Aorta (tissue), 5 donors: ENCODE data around the gene DARS1. TPM values are rescaled to one million over a fixed set of nuclear protein-coding genes. Genes with fewer than 3 reads are reported as not detected.
"Not testable (repeated sequence)": the region's sequence is repeated elsewhere in the genome, so short reads cannot be mapped to it uniquely, and the experiment has no call there.

Source experiments
- ATAC-seq: fragments of 200-7000 bp; cut with Tn5 transposase; one replicate; pipeline ENCODE4 v1.9.1; 2022; ENCODE audit warnings: moderate library complexity; ENCODE audit not compliant: low FRiP score
- DNase-seq, 2 donors: peaks; one replicate each; pipeline ENCODE4 v3.0.0-alpha.2; 2020
- H3K27ac ChIP-seq, 2 donors: one replicate each; pipeline ENCODE4 v1.5.1; 2013; ENCODE audit warnings: low read length in 2 of 2, mild to moderate bottlenecking in 2 of 2, moderate library complexity in 2 of 2, control low read depth in 1 of 2, inconsistent platforms in 1 of 2, low read depth in 1 of 2
- H3K27me3 ChIP-seq, 2 donors: one replicate each; pipeline ENCODE4 v1.6.1; 2013; ENCODE audit warnings: control low read depth in 1 of 2, low read length in 1 of 2, mild to moderate bottlenecking in 1 of 2, moderate library complexity in 1 of 2; ENCODE audit not compliant: insufficient read depth in 2 of 2, control insufficient read depth in 1 of 2
- H3K36me3 ChIP-seq, 2 donors: one replicate each; pipeline ENCODE4 v1.6.1; 2013; ENCODE audit warnings: control low read depth in 1 of 2, low read length in 1 of 2, mild to moderate bottlenecking in 1 of 2; ENCODE audit not compliant: insufficient read depth in 2 of 2, control insufficient read depth in 1 of 2
- H3K4me1 ChIP-seq, 2 donors: one replicate each; pipeline ENCODE4 v1.6.1; 2013; ENCODE audit warnings: low read length in 2 of 2, control low read depth in 1 of 2, mild to moderate bottlenecking in 1 of 2, moderate library complexity in 1 of 2; ENCODE audit not compliant: insufficient read depth in 2 of 2, control insufficient read depth in 1 of 2
- H3K4me3 ChIP-seq, 2 donors: one replicate each; pipeline ENCODE4 v1.5.1; 2013; ENCODE audit warnings: low read length in 2 of 2, control low read depth in 1 of 2, mild to moderate bottlenecking in 1 of 2
- H3K9me3 ChIP-seq: one replicate; pipeline ENCODE4 v1.6.1; 2013; ENCODE audit warnings: mild to moderate bottlenecking, low read length; ENCODE audit not compliant: control insufficient read depth
- WGBS, 2 donors: extraction: QIAGEN DNeasy Blood & Tissue Kit; methylation state at CpG; one replicate each; pipeline ENCODE4 v1.1.7; 2013; 5-methylcytosine and 5-hydroxymethylcytosine counted together
- intact Hi-C, 2 donors: fragments of 100-400 bp; cut with DNase I; formaldehyde crosslinking; loops; one replicate each; pipeline versions ENCODE4 v1.14.2 to v1.15.0; 2022
- polyA plus RNA-seq, 2 donors: library from polyadenylated mRNA; stranded (reverse); fragments of 200-250 nt; gene quantifications; one replicate each; pipeline ENCODE4 v1.2.3, GENCODE V29; 2013
- total RNA-seq, 2 donors: library from RNA; stranded (reverse); fragmentation: NEBNext Ultra II Directional; extraction: Animal tissue kit (Norgen Biotek cat#: 25700); gene quantifications; one replicate each; pipeline ENCODE4 v1.2.1, GENCODE V29; 2021
- donor health status: healthy with polysubstance abuse.
- donor health status: Bipolar disorder and iron deficiency.
- donor health status: DM: no; HTN: no; CAD: no.
- donor health status: DM: no; HTN: no; CAD: no.
- donor health status: DM: yes; HTN: yes; CAD: no.

The DARS1 gene
- total and polyA plus RNA-seq, 4 donors, result 42.8 to 67.7 (median 53.4) TPM

- no peak overlapping the region for H3K27ac ChIP-seq
- H3K4me1 ChIP-seq, result no peaks in the 10 kb centered on the region
- DNase-seq (no peak), ATAC-seq (no peak)
- no peak overlapping the region for H3K4me3 ChIP-seq
- WGBS, 2 donors, result 80 to 81% methylated on average over 4 of the region's 4 CpGs
- H3K9me3 ChIP-seq, result no peaks in the 10 kb centered on the region
- intact Hi-C loops, result no loop called here
- H3K27me3 ChIP-seq, result no peaks in the 10 kb centered on the region
- peaks cover 0 to 6% of the 10 kb centered on the region in 2 donors for H3K36me3 ChIP-seq
Measured at GRCh38 chr2:135962366-135963123, 22.9 kb downstream of the DARS1 start.

GRCh38 chr2:135960656-135961551 is 24.5 kb downstream of the DARS1 start:
- no peaks in the 10 kb centered on the region for H3K4me1 ChIP-seq
- 72 to 74% methylated on average over 5 of the region's 5 CpGs for WGBS, 2 donors
- no peak for DNase-seq
- H3K27me3 ChIP-seq, result no peaks in the 10 kb centered on the region
- intact Hi-C loops, result no loop called here
- ATAC-seq, result no peak
- no peaks in the 10 kb centered on the region for H3K9me3 ChIP-seq
- no peak overlapping the region for H3K4me3 ChIP-seq
- H3K36me3 ChIP-seq, result peaks cover 0 to 6% of the 10 kb centered on the region in 2 donors
- H3K27ac ChIP-seq, result no peak overlapping the region

- 77 to 80% methylated on average over 5 of the region's 5 CpGs for WGBS, 2 donors
Measured at GRCh38 chr2:135960150-135960549, 25.3 kb downstream of the DARS1 start.

GRCh38 chr2:135958927-135959326 is 26.5 kb downstream of the DARS1 start:
- H3K4me3 ChIP-seq, H3K27me3 ChIP-seq, ATAC-seq, intact Hi-C loops, H3K27ac ChIP-seq, H3K36me3 ChIP-seq, H3K9me3 ChIP-seq, H3K4me1 ChIP-seq: not testable (repeated sequence)
- peak in 1 of 2 donors; percentile 32 for DNase-seq
- WGBS, 2 donors, result 97 to 99% methylated on average over 6 of the region's 6 CpGs

More at GRCh38 chr2:135960150-135960549, 25.3 kb downstream of the DARS1 start:
- Histone ChIP-seq H3K9me3 (no peaks in the 10 kb centered on the region), H3K27ac (no peak overlapping the region), H3K36me3 (peaks cover 0 to 6% of the 10 kb centered on the region in 2 donors), H3K4me1 (no peaks in the 10 kb centered on the region), H3K27me3 (no peaks in the 10 kb centered on the region), H3K4me3 (no peak overlapping the region)
- no peak for ATAC-seq
- intact Hi-C loops, result no loop called here
- DNase-seq, result no peak

GRCh38 chr2:135954020-135954601 is 31.3 kb downstream of the DARS1 start:
- intact Hi-C loops, result no loop called here
- Histone ChIP-seq H3K4me3 (no peak overlapping the region), H3K36me3 (no peaks in the 10 kb centered on the region), H3K4me1 (no peaks in the 10 kb centered on the region), H3K27me3 (no peaks in the 10 kb centered on the region), H3K9me3 (no peaks in the 10 kb centered on the region), H3K27ac (no peak overlapping the region)
- no peak for ATAC-seq
- 96 to 97% methylated on average over 5 of the region's 5 CpGs for WGBS, 2 donors
- no peak for DNase-seq

- no peaks in the 10 kb centered on the region for H3K4me1 ChIP-seq
- H3K27ac ChIP-seq, result no peak overlapping the region
- no peaks in the 10 kb centered on the region for H3K9me3 ChIP-seq
- ATAC-seq, result no peak
- DNase-seq, result no peak
- 95 to 96% methylated on average over 5 of the region's 5 CpGs for WGBS, 2 donors
- no peaks in the 10 kb centered on the region for H3K36me3 ChIP-seq
- intact Hi-C loops, result no loop called here
- H3K4me3 ChIP-seq, result no peak overlapping the region
- H3K27me3 ChIP-seq, result no peaks in the 10 kb centered on the region
Measured at GRCh38 chr2:135952891-135953290, 32.5 kb downstream of the DARS1 start.

- Histone ChIP-seq H3K36me3 (no peaks in the 10 kb centered on the region), H3K4me1 (no peaks in the 10 kb centered on the region), H3K9me3 (no peaks in the 10 kb centered on the region), H3K27ac (no peak overlapping the region), H3K27me3 (no peaks in the 10 kb centered on the region), H3K4me3 (no peak overlapping the region)
- intact Hi-C loops, result no loop called here
- DNase-seq (no peak), ATAC-seq (no peak)
- WGBS, 2 donors, result 85 to 90% methylated on average over 3 of the region's 3 CpGs
Measured at GRCh38 chr2:135951041-135951583, 34.3 kb downstream of the DARS1 start.

GRCh38 chr2:135949451-135950234 is 35.8 kb downstream of the DARS1 start:
- Histone ChIP-seq H3K27ac (no peak overlapping the region), H3K4me3 (no peak overlapping the region), H3K27me3 (no peaks in the 10 kb centered on the region), H3K9me3 (no peaks in the 10 kb centered on the region), H3K4me1 (no peaks in the 10 kb centered on the region), H3K36me3 (no peaks in the 10 kb centered on the region)
- ATAC-seq (no peak), DNase-seq (no peak)
- intact Hi-C loops, result no loop called here
- 38 to 48% methylated on average over 3 of the region's 3 CpGs for WGBS, 2 donors
